ENCODE measurements around the gene GOLGA6L25.
"Not testable (repeated sequence)": the region's sequence is repeated elsewhere in the genome, so short reads cannot be mapped to it uniquely, and the experiment has no call there.

GOLGA6L25 gene, protein sequence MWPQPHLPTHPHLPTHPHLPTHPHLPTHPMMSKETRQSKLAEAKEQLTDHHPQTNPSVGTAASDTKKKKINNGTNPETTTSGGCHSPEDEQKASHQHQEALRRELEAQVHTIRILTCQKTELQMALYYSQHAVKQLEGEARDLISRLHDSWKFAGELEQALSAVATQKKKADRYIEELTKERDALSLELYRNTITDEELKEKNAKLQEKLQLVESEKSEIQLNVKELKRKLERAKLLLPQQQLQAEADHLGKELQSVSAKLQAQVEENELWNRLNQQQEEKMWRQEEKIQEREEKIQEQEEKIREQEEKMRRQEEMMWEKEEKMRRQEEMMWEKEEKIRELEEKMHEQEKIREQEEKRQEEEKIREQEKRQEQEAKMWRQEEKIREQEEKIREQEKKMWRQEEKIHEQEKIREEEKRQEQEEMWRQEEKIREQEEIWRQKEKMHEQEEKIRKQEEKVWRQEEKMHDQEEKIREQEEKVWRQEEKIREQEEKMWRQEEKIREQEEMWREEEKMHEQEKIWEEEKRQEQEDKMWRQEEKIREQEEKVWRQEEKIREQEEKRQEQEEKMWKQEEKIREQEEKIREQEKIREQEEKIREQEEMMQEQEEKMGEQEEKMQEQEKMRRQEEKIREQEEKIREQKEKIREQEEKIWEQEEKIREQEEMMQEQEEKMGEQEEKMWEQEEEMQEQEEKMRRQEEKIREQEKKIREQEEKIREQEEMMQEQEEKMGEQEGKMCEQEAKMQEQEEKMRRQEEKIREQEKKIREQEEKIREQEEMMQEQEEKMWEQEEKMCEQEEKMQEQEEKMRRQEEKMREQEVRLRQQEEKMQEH

DNA sequence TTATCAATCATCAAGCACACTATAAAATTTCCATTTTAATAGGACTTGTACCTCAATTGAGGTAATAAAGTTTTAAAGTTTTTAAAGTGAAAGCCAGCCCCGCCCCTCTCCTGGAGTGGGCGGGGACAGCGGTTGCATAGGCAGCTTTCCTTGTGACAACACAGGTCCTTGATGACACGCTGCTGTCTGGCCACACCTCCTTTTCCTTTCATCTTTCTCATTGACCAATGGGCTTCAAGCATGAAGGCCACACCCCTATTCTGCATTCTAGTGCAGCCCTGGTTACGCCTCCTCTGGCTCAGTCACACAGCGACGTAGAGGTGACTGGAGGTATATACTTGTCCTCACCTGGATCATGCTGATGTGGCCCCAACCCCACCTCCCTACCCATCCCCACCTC is at the start of gene GOLGA6L25:
Gene GOLGA6L25 (plus strand): TSS at position 301 of the 400 bp plus-strand sequence. CDS start 61 bp downstream, at position 362.
- H3K27ac ChIP-seq; CTCF ChIA-PET; POLR2A ChIA-PET (ENCODE audit: low non-redundant PET); DNase-seq (ENCODE audit: low spot score): not testable (repeated sequence)

DNA sequence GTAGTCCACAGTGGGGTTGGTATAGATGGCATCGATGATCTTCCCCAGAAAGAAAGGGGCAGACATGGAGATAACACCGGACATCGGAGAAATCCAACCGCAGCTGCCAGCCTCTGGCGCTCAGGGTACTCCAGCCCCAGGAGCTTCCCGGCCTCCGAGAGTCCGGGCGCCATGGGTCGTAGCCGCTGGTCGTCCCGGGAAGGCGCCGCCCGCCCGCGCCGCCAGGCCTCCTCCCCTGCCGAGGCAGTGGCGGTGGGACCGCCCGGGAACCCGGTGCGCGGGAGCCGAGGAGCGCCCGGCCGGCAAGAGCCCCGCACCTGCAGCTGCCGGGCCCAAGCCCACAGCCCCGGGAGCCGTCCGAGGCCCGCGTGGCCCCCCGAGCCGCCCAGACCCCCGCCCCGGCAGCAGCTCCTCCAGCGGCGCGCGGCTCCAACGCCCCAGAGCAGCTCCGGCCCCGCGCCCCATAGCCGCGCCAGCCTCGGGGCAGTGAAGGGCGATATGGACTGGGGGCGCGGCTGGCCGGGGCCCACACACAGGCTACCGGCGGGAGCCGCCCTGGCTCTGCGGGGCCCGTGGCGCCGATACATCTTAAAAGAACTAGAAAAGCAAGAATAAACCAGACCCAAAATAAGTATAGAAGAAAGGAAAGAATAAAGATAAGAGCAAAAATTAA is 45.0 kb upstream of the GOLGA6L25 start:
- DNase-seq (ENCODE audit: low spot score); CTCF ChIA-PET; H3K27ac ChIP-seq; POLR2A ChIA-PET (ENCODE audit: low non-redundant PET): not testable (repeated sequence)

DNA sequence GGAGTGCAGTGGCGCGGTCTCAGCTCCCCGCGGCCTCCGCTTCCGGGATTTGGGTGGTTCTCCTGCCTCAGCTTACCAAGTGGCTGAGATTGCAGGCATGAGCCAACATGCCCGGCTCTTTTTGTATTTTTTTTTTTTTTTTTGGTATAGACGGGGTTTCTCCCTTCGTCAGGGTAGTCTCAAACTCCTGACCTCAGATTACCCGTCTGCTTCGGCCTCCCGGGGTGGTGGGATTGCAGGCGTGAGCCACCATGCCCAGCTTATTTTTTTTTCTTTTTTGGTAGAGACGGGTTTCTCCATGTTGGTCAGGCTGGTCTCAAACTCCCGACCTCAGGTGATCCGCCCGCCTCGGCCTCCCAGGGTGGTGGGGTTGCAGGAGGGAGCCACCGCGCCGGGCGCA is 39.2 kb upstream of the GOLGA6L25 start:
- DNase-seq (ENCODE audit: low spot score); H3K27ac ChIP-seq; CTCF ChIA-PET; POLR2A ChIA-PET (ENCODE audit: low non-redundant PET): not testable (repeated sequence)

DNA sequence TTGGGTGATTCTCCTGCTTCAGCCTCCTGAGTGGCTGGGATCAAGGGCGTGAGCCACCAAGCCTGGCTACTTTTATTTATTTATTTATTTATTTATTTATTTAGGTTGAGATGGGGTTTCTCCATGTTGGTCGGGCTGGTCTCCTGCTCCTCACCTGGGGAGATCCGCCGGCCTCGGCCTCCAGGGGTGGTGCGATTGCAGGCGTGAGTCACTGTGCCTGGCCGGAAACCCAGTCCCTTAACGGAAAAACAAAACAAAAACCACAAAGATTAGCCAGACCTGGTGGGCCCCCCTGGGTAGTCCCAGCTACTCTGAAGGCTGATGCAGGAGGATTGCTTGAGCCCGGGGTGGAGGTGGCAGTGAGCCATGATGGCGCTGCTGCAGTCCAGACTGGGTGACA is 38.2 kb upstream of the GOLGA6L25 start:
- DNase-seq (ENCODE audit: low spot score); CTCF ChIA-PET; H3K27ac ChIP-seq; POLR2A ChIA-PET (ENCODE audit: low non-redundant PET): not testable (repeated sequence)

DNA sequence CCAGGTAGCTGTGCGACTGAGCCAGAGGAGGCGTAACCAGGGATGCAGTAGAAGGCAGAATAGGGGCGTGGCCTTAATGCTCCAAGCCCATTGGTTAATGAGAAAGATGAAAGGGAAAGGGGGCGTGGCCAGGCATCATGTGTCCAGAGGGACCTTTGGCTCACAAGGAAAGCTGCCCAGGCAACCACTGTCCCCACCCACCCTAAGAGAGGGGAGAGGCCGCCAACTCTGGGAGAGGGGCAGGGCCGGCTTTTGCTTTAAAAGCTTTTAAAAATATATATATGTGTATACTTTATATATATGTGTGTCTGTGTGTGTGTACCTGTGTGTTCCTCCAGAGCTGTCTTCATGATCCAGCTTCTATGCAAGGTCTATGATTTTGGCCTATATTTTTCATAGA is 20.4 kb upstream of the GOLGA6L25 start, which contains the start of gene GOLGA8G:
Gene GOLGA8G (minus strand): TSS at position 18 of the 400 bp plus-strand sequence. CDS start 62 bp downstream, outside the sequence.
- H3K27ac ChIP-seq; POLR2A ChIA-PET (ENCODE audit: low non-redundant PET); CTCF ChIA-PET; DNase-seq (ENCODE audit: low spot score): not testable (repeated sequence)

DNA sequence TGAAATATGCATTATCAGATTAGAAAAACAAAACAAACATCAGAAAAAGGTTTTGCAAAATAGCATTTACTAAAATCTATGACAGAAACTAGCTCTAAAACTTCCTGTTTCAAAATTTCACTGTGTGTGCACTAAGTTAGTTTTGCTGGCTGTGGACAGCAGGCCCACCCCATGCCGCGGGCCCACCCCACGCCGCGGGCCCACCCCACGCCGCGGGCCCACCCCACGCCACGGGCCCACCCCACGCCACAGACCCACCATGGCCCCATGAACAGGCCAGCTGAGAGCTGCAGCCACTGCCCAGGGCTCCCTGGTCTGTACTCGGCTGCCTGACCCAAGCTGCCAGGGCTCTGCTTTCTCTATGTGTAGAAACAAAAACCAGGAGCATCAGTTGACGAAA is 20.0 kb downstream of the GOLGA6L25 start:
- DNase-seq (ENCODE audit: low spot score); POLR2A ChIA-PET (ENCODE audit: low non-redundant PET); CTCF ChIA-PET; H3K27ac ChIP-seq: not testable (repeated sequence)

DNA sequence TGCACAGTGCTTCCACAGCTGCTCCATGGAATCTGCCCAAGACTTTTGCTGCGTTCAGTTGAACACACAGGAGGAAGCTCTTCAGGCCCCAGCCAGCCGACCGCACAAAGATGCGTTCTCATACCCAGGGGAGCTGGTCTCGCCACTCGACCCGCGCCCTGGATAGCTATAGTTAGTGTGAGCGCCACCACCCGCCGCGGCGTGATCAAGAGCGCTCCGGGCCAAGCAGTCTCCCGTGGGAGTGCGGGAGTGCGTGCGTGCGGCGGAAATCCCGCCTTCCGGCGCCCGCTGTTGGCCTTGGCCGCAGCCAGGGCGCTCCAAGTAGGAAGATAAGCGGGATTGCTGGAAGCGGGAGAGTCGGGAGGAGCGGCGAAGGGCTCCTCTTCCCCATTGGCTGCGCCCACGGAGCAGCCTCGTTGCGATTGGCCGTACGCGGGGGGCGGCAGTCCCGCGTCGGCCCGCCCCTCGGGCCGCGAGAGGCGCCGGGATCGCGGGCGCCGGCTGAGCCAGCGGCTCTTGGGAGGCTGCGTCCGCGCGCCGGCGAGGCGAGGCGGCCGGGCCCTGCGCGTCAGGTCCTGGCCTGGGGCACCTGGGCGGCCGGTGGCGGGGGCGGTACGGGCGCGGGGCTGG is 35.7 kb downstream of the GOLGA6L25 start:
- POLR2A ChIA-PET (ENCODE audit: low non-redundant PET); DNase-seq (ENCODE audit: low spot score); CTCF ChIA-PET: not testable (repeated sequence)
- peak overlapping the region; percentile 84 for H3K27ac ChIP-seq

DNA sequence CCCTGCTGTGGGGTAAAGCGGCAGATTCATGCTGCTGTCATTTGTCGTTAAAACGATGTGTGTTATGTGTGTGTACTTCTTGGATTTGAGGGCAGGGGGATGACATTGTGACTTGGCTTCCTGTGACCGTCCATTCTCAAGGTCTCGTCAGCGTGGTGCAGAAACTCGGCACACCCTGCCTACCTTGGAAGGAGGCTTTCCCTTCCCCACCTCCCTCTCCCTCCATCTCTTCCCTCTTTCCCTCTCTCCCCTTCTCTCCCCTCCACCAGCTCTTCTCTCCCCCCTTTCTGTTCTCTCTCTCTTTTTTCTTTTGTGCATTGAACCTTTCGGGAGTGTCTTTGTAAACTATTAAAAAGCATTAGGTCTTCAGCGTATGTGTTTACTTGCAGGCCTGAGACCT is 36.4 kb downstream of the GOLGA6L25 start:
- POLR2A ChIA-PET (ENCODE audit: low non-redundant PET); DNase-seq (ENCODE audit: low spot score); CTCF ChIA-PET: not testable (repeated sequence)
- H3K27ac ChIP-seq, result peak overlapping the region; percentile 84

DNA sequence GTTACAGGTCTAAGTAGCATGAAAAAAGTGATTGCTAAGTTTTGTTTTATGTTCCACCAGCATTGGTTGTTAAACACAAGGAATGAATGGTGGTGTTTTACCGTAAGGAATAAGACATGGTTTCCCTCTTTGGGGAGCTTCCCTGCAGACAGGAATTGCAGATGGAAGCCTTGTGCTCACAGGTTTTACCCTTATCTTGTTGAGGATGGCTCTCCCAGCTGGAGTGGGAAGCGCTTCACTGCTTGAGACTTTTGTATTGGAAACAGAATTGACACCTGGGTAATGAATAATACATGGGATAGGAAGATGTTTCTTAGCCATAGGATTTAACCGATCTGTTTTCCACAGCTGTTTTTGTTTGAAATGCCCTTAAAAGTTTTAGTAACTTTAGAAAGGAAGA is 39.0 kb downstream of the GOLGA6L25 start:
- DNase-seq (ENCODE audit: low spot score); CTCF ChIA-PET; POLR2A ChIA-PET (ENCODE audit: low non-redundant PET): not testable (repeated sequence)

DNA sequence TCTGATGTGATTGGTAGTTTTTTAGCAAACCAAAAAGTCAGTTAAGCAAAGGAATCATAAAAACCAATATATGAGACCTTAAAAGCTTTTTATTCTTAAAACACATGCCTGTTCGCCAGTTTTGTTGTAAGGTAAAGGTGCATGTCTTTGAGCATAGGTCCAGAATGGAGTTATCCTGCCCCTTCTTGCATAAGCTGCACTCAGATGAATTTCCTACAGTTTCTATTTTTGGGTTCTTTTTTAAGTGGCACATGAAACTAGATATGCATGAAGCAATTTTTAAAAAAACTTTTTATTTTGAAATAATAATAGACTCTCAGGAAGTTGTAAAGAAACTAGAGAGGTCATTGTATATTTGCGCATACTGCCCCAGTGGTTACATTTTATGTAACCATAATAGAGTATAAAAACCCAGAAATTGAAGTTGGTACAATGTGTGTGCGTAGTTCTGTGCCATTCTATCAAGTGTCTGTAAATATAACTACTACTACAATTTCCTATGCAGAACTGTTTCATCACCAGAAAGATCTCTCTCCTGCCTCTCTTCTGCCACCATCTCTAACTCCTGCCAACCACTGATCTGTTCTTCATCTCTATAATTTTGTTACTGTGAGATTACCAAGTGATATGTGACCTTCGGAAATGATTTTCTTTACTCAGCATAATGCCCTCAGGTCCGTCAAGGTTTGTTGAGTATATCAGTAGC is 40.2 kb downstream of the GOLGA6L25 start:
- H3K27ac ChIP-seq; POLR2A ChIA-PET (ENCODE audit: low non-redundant PET); DNase-seq (ENCODE audit: low spot score); CTCF ChIA-PET: not testable (repeated sequence)

More for the DNA sequence above, 39.0 kb downstream of the GOLGA6L25 start:
- not testable (repeated sequence) for H3K27ac ChIP-seq

DNA sequence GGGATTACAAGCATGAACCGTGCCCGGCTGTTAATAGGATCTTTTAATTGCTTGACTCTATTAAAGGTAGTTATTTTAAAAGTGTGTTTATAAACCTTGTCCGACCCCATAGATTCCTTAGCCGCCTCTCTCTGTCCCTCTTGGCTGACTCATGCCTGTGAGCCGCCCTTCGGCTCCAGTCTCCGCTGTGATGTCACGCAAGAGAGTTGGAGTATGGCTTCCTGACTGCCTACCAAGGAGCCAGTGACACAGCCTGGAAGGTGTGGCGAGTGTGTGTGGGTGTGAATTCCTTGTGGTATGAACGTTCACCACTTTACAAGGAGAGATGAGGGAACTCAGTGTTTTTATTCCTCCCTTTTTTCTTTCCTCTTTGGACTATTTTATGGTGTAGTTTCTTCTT is 44.1 kb downstream of the GOLGA6L25 start:
- POLR2A ChIA-PET (ENCODE audit: low non-redundant PET); CTCF ChIA-PET; H3K27ac ChIP-seq; DNase-seq (ENCODE audit: low spot score): not testable (repeated sequence)

DNA sequence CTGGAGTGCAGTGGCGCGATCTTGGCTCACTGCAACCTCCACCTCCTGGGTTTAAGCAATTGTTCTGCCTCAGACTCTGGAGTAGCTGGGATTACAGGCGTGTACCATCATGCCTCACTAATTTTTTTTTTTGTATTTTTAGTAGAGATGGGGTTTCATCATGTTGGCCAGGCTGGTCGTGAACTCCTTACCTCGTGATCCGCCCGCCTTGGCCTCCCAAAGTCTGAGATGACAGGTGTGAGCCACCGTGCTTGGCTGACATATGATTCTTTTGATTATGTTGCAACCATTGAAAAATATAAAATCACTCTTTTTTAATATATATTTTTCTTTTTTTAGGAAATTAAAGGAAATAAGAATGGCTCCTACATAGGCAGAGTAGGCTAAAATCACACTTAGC is 44.8 kb downstream of the GOLGA6L25 start:
- H3K27ac ChIP-seq; CTCF ChIA-PET; POLR2A ChIA-PET (ENCODE audit: low non-redundant PET); DNase-seq (ENCODE audit: low spot score): not testable (repeated sequence)

DNA sequence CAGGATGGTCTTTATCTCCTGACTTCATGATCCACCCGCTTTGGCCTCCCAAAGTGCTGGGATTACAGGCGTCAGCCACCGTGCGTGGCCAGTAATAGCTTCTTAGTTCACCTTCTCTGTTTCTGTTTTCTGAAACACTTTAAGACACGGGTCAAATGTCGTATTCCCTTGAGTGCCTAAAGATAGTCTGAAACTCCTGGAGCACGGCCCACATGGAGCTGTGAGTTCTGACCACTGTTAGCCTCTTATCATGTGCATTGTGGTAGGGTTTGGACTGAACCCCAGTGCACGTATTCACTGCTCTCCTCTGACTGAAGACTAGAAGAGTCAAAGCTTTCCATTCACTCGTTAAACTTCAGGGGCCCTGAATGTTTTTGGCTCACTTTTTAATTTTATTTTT is 48.8 kb downstream of the GOLGA6L25 start:
- CTCF ChIA-PET; POLR2A ChIA-PET (ENCODE audit: low non-redundant PET); DNase-seq (ENCODE audit: low spot score); H3K27ac ChIP-seq: not testable (repeated sequence)

Data from RWPE1 (cell line).